Stimulated activated CD4-positive, alpha-beta T cell treated with anti-CD3 and anti-CD28 coated beads, TNF-alpha, amount 100 ng/mL, for 1 hour (primary cell): ENCODE results near the gene MBNL1.

Experiments
- DNase-seq, 3 donors: peaks; one replicate each; pipeline ENCODE4 v3.0.0-alpha.2; 2020; ENCODE audit warnings: low read depth in 3 of 3, low spot score in 1 of 3

MBNL1 gene

GRCh38 chr3:152295344-152295743 is 26.6 kb downstream of the MBNL1 start:
- DNase-seq, result no peak

- no peak for DNase-seq
Observed at GRCh38 chr3:152295806-152296205, 27.1 kb downstream of the MBNL1 start.

DNA sequence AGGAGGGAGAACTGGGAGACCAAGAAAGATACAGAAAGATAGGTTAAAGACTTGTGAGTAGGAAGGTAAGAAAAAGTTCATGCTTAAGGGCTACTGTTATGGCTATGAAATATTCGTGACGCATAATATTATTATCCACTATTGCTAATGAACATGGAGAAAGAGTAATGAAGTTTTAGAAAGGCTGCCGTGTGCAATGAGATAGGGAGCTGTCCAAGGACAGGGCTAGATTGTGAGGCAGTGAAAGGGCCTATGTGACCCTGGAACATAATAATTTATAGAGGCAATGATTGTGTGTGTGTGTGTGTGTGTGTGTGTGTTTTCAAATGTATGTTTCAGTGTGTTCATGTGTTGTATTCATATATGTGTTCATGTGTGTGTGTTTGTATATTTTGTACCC is 27.7 kb downstream of the MBNL1 start:
- DNase-seq, result no peak

DNA sequence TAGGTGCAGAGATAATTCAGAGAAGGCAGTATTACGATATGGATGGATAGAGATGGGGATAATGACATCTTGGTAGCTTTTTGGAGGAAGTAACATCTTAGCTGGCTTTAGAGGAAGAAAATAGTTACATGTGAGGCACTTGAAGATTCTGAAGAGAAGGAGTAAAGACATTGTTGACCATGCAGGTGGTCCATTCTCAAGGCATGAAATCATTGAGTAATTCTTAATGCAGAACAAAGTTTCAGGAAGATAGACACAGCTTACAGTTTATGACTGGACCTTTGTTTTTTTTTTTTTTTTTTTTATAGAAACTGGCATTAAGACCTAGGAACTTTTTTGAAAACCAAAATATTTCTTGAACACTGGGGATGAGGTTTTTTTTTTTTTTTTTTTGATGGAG is 28.2 kb downstream of the MBNL1 start:
- DNase-seq, result no peak

- peak in 2 of 3 donors; percentile 22 to 25 for DNase-seq
Observed at GRCh38 chr3:152298393-152299248, 29.9 kb downstream of the MBNL1 start.

DNA sequence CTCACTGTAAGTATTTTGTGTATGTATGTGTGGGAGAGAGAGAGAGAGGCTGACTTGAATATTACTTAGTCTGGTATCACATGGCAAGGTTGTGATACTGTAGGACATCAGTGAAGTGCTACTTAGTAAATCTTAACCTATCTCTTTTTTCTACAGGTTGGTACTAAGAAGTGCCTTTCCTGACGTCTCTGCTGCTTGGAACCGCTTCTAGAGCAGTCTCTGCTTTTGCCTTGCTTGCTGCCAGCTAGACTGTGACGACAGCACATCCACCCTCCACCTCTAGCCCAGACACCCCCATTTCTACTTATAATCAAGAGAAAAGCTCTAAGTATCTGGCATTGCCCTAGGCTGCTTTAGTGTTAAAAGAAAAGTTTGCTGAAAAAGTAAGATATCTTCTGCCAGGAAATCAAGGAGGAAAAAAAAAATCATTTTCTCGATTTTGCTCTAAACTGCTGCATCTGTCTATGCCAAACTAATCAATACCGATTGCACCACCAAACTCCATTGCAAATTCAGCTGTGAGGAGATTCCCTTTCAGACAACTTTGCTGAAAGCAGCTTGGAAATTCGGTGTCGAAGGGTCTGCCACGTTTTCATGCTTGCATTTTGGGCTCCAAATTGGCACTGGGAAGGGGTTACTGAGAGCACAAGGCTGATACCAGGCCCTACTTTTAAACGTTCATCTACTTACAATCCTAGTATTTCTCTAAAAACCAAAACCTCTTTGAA is 30.7 kb downstream of the MBNL1 start:
- DNase-seq, result no peak

GRCh38 chr3:152300029-152300731 is 31.5 kb downstream of the MBNL1 start:
- DNase-seq, result no peak

DNA sequence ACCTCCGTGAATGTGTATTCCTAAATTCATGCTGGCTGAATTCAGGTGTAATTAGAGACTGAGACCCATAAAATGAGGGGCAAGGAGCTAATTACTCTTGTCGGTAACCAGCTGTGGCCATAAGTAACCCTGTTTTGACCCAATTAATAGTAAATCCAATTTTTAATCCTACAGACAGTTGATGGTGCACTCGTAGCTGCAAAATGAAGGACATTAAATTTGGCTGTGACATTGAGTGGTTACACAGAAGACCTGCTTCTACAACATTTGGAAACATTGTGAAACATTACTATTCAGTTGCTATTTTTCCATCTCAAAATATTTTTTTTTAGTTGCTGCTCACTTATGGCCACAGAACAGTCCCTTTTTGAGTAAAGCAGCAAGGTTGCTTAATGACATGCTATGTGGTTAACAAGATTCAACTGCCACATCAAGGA is 33.0 kb downstream of the MBNL1 start:
- DNase-seq, result no peak

GRCh38 chr3:152302521-152303021 is 33.8 kb downstream of the MBNL1 start:
- no peak for DNase-seq

DNA sequence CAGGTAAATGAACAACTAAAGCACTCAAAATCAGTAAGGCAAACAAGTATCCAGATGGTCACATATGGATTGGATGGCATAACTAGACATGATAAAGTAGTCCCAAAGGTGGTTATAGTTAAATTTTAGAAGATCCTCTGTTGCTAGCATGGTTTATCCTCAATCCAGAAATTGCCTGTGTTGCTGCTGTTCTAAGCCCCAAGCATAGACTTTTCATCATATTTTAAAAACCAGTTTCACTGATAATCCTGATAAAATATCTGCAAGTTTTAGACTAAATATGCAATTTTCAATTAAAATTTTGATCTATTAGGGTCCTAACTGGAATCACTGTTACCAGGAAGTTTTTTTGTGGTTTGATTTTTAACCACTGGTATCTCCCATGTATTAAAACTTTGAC is 35.4 kb downstream of the MBNL1 start:
- DNase-seq, result no peak

DNA sequence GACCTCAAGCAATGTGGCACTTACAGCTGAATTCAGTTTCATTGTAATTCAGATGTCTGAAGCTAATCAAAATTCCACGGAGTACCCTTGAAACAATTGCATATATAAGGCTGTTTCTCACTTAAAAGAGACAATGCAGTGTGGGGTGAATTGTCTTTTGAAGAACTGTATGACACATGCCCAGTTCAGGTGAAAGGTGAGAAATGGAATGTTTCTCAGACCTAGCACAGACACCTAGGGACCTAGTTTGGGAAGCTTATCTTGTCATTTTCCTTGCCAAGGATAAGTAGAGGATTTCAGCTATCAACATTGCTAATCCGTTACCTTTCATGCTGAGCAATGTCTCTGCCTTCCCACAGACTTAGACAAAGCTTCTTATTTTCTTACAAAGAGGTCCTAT is 36.3 kb downstream of the MBNL1 start:
- no peak for DNase-seq

- DNase-seq, result no peak
Observed at GRCh38 chr3:152307829-152308474, 39.2 kb downstream of the MBNL1 start.

GRCh38 chr3:152308475-152308844 is 39.7 kb downstream of the MBNL1 start:
- DNase-seq, result no peak

GRCh38 chr3:152309031-152309430 is 40.3 kb downstream of the MBNL1 start:
- DNase-seq, result no peak

DNA sequence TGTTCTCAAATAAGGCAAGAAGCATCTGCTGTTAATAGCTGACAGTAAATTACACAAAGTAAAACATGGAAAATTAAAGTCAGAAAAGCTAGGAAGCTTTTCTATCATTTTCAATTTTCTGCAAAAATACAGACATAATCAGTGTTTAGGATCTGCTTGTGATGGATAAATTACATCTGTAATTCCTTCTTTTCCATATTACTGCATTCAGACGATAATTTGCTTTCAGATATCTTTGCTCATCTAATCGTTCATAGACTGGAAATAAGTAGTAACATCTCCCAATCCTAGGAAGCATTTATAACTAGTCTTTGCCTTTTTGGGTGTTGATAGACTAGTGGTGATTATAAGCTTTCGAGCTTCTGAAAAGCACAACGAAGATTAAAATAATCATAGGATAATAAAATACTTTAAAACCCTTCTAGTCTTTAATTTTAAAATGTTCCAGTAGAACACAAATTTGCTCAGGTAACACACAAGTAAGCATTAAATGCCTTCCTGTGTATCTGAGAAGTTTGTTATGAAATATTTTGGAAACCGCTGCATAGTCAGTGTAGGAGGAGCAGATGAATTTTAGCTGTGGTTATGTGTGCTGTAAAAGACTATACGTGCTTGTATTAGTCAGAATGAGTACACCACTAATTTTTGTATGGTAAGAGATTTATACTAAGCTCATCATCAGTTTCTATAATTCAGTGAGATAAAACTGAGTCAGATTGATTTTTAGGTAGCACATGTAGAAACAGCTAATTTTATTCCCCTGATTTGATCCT is 41.0 kb downstream of the MBNL1 start:
- DNase-seq, result no peak

- no peak for DNase-seq
Observed at GRCh38 chr3:152313430-152313829, 44.7 kb downstream of the MBNL1 start.

DNA sequence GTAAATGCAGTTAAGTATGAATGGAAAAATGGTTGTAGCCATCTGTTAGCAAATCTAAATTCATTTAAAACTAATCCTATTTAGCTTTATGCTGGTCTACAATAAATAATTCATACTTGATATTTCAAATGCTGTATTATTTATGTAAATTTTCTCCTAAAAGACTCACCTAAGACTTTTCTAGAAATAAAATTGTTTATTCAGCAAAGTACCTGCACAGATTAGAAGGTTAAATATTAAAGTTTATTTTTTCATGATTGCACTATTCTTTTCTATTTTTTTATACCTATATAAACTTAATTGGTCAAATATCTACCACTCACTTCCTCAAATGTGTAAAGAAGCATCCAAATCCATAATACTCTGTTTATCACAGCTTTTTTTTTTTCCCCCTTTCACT is 45.2 kb downstream of the MBNL1 start:
- no peak for DNase-seq

DNA sequence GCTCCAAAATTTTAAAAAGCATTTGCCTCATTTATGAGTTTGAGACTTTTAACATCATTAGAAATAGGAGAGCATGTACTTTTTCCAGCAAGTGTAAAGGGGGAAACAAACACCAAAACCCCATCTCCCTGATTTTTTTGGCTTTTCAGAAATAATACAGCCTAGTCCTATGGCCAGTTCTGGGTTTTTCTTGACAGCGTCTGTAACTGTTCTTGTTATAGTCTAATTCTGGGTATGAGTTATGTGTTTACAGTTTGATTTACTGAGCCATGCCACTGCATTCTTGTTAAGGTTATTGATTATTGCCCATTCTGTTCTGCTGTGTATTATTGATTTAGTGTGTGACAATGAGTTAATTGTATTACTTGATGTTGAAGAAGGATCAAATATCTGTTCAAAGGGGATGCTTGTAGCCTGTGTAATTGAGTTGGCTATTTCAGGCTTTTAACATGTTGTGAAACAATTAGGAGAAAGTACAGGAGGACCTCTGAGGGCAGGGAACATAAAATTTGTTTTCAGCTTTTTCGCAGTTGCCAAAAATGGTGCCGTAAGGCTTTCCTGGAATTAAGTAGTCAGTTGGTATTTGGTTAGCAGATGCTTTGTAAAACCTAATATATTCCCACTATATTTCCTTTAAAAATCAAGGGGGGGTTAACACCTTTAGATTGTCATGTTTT is 46.1 kb downstream of the MBNL1 start:
- no peak for DNase-seq

GRCh38 chr3:152315623-152316022 is 46.9 kb downstream of the MBNL1 start:
- DNase-seq, result no peak

- DNase-seq, result no peak
Observed at GRCh38 chr3:152316318-152316717, 47.6 kb downstream of the MBNL1 start.
